AG04450 (cell line): ENCODE results near the gene WWOX. TPM values are rescaled to one million over a fixed set of nuclear protein-coding genes. Genes with fewer than 3 reads are reported as not detected.

Source experiments
- CTCF ChIA-PET: fragments of 300-600, 350-600 bp; formaldehyde crosslinking; extraction: SDS; loops from one replicate; lab custom pipeline; 2022; ENCODE audit warnings: antibody characterized with exemption, inconsistent platforms; lab: Charles Lee
- POLR2A ChIA-PET: fragments of 350-600 bp; formaldehyde crosslinking; extraction: SDS; loops from one replicate; lab custom pipeline; 2021; ENCODE audit warnings: antibody characterized with exemption, inconsistent platforms; lab: Yijun Ruan, JAX
- DNase-seq: peaks from one replicate; pipeline ENCODE4 v3.0.0-alpha.2; 2011; ENCODE audit warnings: low read depth, low spot score
- H3K27ac ChIP-seq: one replicate; pipeline ENCODE4 v1.5.1; 2012; ENCODE audit warnings: low read depth, low read length, control low read depth
- H3K27me3 ChIP-seq: one replicate; pipeline ENCODE4 v1.6.0; 2012; ENCODE audit warnings: low read length; ENCODE audit not compliant: control insufficient read depth, insufficient read depth
- H3K4me3 ChIP-seq: 2 replicates; pipeline ENCODE4 v1.5.1; 2011; ENCODE audit warnings: mild to moderate bottlenecking, low read depth, low read length, control low read depth
- H3K9me3 ChIP-seq: 2 replicates; pipeline ENCODE4 v1.5.1; 2012; ENCODE audit warnings: low read length; ENCODE audit not compliant: control insufficient read depth, insufficient read depth
- CTCF ChIP-seq: IDR thresholded peaks from 2 replicates; pipeline ENCODE4 v1.5.1; 2011; ENCODE audit warnings: low read depth, low read length, control low read depth, inconsistent platforms
- polyA plus RNA-seq: library from polyadenylated mRNA; depleted of rRNA; stranded (reverse); fragments of >200 nt; gene quantifications from 2 replicates; pipeline ENCODE4 v1.2.3, GENCODE V29; 2011

Gene WWOX
- polyA plus RNA-seq, 1 experiment = 2.1 TPM

GRCh38 chr16:78487471-78487870 is 388.0 kb downstream of the WWOX start:
- peaks cover 47% of the 10 kb centered on the region for H3K9me3 ChIP-seq
- DNase-seq = no peak
- no peak overlapping the region for H3K4me3 ChIP-seq
- no peak overlapping the region for H3K27ac ChIP-seq
- ChIA-PET CTCF (no interaction called here), POLR2A (no interaction called here)
- no peaks in the 10 kb centered on the region for H3K27me3 ChIP-seq
- no peak for TF ChIP-seq CTCF

- Histone ChIP-seq H3K9me3 (peaks cover 50% of the 10 kb centered on the region), H3K27me3 (no peaks in the 10 kb centered on the region), H3K27ac (no peak overlapping the region), H3K4me3 (no peak overlapping the region)
- ChIA-PET POLR2A (no interaction called here), CTCF (no interaction called here)
- no peak for DNase-seq
- TF ChIP-seq CTCF = no peak
These were observed 389.6 kb downstream of the WWOX start for GRCh38 chr16:78489072-78489471.

- ChIA-PET POLR2A (no interaction called here), CTCF (no interaction called here)
- H3K27ac ChIP-seq = no peak overlapping the region
- H3K9me3 ChIP-seq = peaks cover 51% of the 10 kb centered on the region
- TF ChIP-seq CTCF = no peak
- no peak overlapping the region for H3K4me3 ChIP-seq
- H3K27me3 ChIP-seq = no peaks in the 10 kb centered on the region
- no peak for DNase-seq
These were observed 390.2 kb downstream of the WWOX start for GRCh38 chr16:78489631-78490030.

GRCh38 chr16:78490431-78490830 is 391.0 kb downstream of the WWOX start:
- H3K27ac ChIP-seq = no peak overlapping the region
- no peak for DNase-seq
- POLR2A ChIA-PET = no interaction called here
- H3K27me3 ChIP-seq = no peaks in the 10 kb centered on the region
- no peak for TF ChIP-seq CTCF
- H3K4me3 ChIP-seq = no peak overlapping the region
- CTCF ChIA-PET = no interaction called here
- H3K9me3 ChIP-seq = peaks cover 51% of the 10 kb centered on the region

GRCh38 chr16:78490847-78491246 is 391.4 kb downstream of the WWOX start:
- no peak for DNase-seq
- ChIA-PET POLR2A (no interaction called here), CTCF (no interaction called here)
- Histone ChIP-seq H3K4me3 (no peak overlapping the region), H3K9me3 (peaks cover 48% of the 10 kb centered on the region), H3K27ac (no peak overlapping the region), H3K27me3 (no peaks in the 10 kb centered on the region)
- no peak for TF ChIP-seq CTCF
